Gastrocnemius medialis (tissue), 4 donors: ENCODE measurements around the gene CCDC85C. TPM values are rescaled to one million over a fixed set of nuclear protein-coding genes. Genes with fewer than 3 reads are reported as not detected.

Source experiments
- ATAC-seq, 2 donors: fragments of 150-250 bp; one replicate each; pipeline ENCODE4 v1.9.1; 2016
- DNase-seq, 2 donors: peaks; one replicate each; pipeline ENCODE4 v3.0.0-alpha.2; 2019
- H3K27ac ChIP-seq, 4 donors: fragments of 200-600 bp; sonication (generic); 1 replicate in 1 of 4; 2 replicates in 3 of 4; pipeline ENCODE4 v1.5.1; 2016 to 2018; ENCODE audit warnings: mild to moderate bottlenecking in 2 of 4, moderate library complexity in 1 of 4
- H3K27me3 ChIP-seq, 3 donors: fragments of 200-600 bp; sonication (generic) in 2 of 3; 1 replicate in 1 of 3; 2 replicates in 2 of 3; pipeline versions ENCODE4 v1.5.1 to v1.6.0; 2016 to 2019; ENCODE audit warnings: mild to moderate bottlenecking in 1 of 3, moderate library complexity in 1 of 3
- H3K36me3 ChIP-seq, 2 donors: fragments of 200-600 bp; sonication (generic) in 1 of 2; one replicate each; pipeline ENCODE4 v1.5.1; 2017 to 2018
- H3K4me1 ChIP-seq, 2 donors: fragments of 200-600 bp; sonication (generic) in 1 of 2; one replicate each; pipeline ENCODE4 v1.5.1; 2016 to 2017; ENCODE audit warnings: mild to moderate bottlenecking in 2 of 2
- H3K4me3 ChIP-seq, 4 donors: fragments of 200-600 bp; sonication (generic) in 3 of 4; 1 replicate in 1 of 4; 2 replicates in 3 of 4; pipeline ENCODE4 v1.5.1; 2016 to 2019; ENCODE audit warnings: mild to moderate bottlenecking in 2 of 4
- H3K9me3 ChIP-seq, 3 donors: fragments of 200-600 bp; sonication (generic) in 2 of 3; 1 replicate in 1 of 3; 2 replicates in 2 of 3; pipeline ENCODE4 v1.5.1; 2016 to 2019
- POLR2A ChIP-seq, 2 donors: fragments of 450-650 bp; IDR thresholded peaks; one replicate each; pipeline ENCODE4 v1.6.1; 2017; ENCODE audit warnings: antibody characterized with exemption in 2 of 2, mild to moderate bottlenecking in 2 of 2, moderate library complexity in 2 of 2
- in situ Hi-C, 4 donors: fragments of 200-750 bp; cut with MboI; loops; one replicate each; pipeline versions ENCODE4 v1.15.0 to v1.8.0; 2017; ENCODE audit warnings: low sequenced_read_pairs in 4 of 4
- intact Hi-C: fragments of 100-400 bp; cut with DNase I; formaldehyde crosslinking; loops from one replicate; pipeline ENCODE4 v1.15.1; 2023; ENCODE audit warnings: low total_unique reads
- total RNA-seq, 4 donors: library from RNA; depleted of rRNA; stranded (reverse); fragments of >200 nt; gene quantifications; one replicate each; pipeline versions ENCODE4 v1.1.0 to v1.2.3, GENCODE V29; 2016
- TF ChIP-seq, protein P1 (sequence below), 5 experiments: fragments of 450-650 bp in 3 of 5; fragments of 200-600 bp in 2 of 5; sonication (generic) in 2 of 5; IDR thresholded peaks in 4 of 5; conservative IDR thresholded peaks in 1 of 5; 1 replicate in 4 of 5; 2 replicates in 1 of 5; pipeline ENCODE4 v1.5.1; 2016 to 2019; ENCODE audit warnings: antibody characterized with exemption in 5 of 5, mild to moderate bottlenecking in 3 of 5, moderate library complexity in 3 of 5

Gene CCDC85C
- total RNA-seq, 4 donors from 2014 or later = 7.9 to 32.8 (median 15.4) TPM

GRCh38 chr14:99562856-99563748 is 40.9 kb downstream of the CCDC85C start:
- intact Hi-C loops = loop anchor here (1.0 to 2.0 kb wide), 2 partner anchors 42 to 65 kb away; partner anchors contain the start of gene CCDC85C
- in situ Hi-C loops = loop anchor here in 1 of 4 donors (10.0 kb wide), 1 partner anchor 52 kb away; no protein-coding TSS in a partner anchor
- TF ChIP-seq, protein P1, sequence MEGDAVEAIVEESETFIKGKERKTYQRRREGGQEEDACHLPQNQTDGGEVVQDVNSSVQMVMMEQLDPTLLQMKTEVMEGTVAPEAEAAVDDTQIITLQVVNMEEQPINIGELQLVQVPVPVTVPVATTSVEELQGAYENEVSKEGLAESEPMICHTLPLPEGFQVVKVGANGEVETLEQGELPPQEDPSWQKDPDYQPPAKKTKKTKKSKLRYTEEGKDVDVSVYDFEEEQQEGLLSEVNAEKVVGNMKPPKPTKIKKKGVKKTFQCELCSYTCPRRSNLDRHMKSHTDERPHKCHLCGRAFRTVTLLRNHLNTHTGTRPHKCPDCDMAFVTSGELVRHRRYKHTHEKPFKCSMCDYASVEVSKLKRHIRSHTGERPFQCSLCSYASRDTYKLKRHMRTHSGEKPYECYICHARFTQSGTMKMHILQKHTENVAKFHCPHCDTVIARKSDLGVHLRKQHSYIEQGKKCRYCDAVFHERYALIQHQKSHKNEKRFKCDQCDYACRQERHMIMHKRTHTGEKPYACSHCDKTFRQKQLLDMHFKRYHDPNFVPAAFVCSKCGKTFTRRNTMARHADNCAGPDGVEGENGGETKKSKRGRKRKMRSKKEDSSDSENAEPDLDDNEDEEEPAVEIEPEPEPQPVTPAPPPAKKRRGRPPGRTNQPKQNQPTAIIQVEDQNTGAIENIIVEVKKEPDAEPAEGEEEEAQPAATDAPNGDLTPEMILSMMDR (IDR thresholded peaks at IDR 0.05 in 4 of 5, conservative IDR thresholded peaks at IDR 0.05 in 1 of 5) = peak in 3 of 5 experiments; percentile 46 to 57 (median 48)
- TF ChIP-seq POLR2A (IDR thresholded peaks at IDR 0.05) = no peak
- Histone ChIP-seq H3K4me1 (peaks cover 21 to 32% of the 10 kb centered on the region in 2 donors), H3K27me3 (no peaks in the 10 kb centered on the region), H3K36me3 (no peaks in the 10 kb centered on the region), H3K4me3 (no peak overlapping the region), H3K9me3 (no peaks in the 10 kb centered on the region), H3K27ac (no peak overlapping the region)
- peak; percentile 43 to 66 for DNase-seq
- ATAC-seq = peak; percentile 67 to 73

- peaks cover 21 to 32% of the 10 kb centered on the region in 2 donors for H3K4me1 ChIP-seq
- no peaks in the 10 kb centered on the region for H3K9me3 ChIP-seq
- DNase-seq (no peak), ATAC-seq (no peak)
- H3K27ac ChIP-seq = no peak overlapping the region
- TF ChIP-seq POLR2A (IDR thresholded peaks at IDR 0.05) = no peak
- TF ChIP-seq, protein P1 (IDR thresholded peaks at IDR 0.05 in 4 of 5, conservative IDR thresholded peaks at IDR 0.05 in 1 of 5) = no peak
- in situ Hi-C loops (loop anchor here in 1 of 4 donors (10.0 kb wide), 1 partner anchor 53 kb away; no protein-coding TSS in a partner anchor), intact Hi-C loops (loop anchor here (2.0 kb wide), 1 partner anchor 43 kb away; the partner anchor contains the start of gene CCDC85C)
- no peak overlapping the region for H3K4me3 ChIP-seq
- no peaks in the 10 kb centered on the region for H3K27me3 ChIP-seq
- no peaks in the 10 kb centered on the region for H3K36me3 ChIP-seq
Observed at GRCh38 chr14:99561864-99562263, 42.1 kb downstream of the CCDC85C start.

DNA sequence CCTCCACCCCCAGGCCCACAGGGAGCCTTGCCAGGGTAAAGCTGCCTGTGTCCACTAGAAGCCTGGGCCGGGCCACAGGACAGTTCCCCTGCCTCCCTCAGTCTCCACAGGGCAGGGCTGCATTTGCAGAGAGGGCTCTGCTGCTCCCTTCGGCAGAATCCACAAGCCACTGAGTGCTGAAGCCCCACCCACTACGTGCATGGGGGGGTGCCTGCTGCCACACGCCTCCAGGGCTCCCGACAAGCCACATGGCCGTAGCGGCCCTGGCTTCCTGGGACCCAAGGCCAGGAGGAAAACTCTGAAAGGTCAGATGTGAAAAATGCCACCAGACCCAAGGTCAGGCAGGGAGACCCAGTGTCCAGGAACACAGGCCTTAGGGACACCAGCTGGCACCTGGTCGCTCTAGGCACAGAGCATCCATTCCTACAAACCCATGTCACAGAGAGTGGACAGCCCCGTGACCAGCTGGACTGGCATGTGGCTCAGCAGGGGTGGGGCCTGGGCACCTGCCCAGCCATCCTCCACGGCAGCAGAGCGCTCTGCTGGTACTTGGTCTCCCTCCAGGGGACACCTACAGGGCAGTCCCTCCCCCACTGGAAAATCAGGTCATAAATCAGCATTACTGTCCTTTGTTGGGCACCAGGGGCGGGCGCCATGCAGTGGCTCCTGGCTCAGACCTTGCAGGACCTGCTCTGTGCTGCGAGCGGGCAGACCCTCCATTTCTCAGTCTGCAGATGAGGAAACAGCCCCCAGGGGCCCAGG is 42.9 kb downstream of the CCDC85C start:
- Histone ChIP-seq H3K36me3 (no peaks in the 10 kb centered on the region), H3K27me3 (no peaks in the 10 kb centered on the region), H3K9me3 (no peaks in the 10 kb centered on the region), H3K27ac (no peak overlapping the region), H3K4me3 (no peak overlapping the region), H3K4me1 (peaks cover 21 to 32% of the 10 kb centered on the region in 2 donors)
- no peak for ATAC-seq
- in situ Hi-C loops (loop anchor here in 1 of 4 donors (10.0 kb wide), 1 partner anchor 54 kb away; no protein-coding TSS in a partner anchor), intact Hi-C loops (no loop called here)
- TF ChIP-seq POLR2A (IDR thresholded peaks at IDR 0.05) = no peak
- TF ChIP-seq, protein P1 (IDR thresholded peaks at IDR 0.05 in 4 of 5, conservative IDR thresholded peaks at IDR 0.05 in 1 of 5) = no peak
- no peak for DNase-seq

DNA sequence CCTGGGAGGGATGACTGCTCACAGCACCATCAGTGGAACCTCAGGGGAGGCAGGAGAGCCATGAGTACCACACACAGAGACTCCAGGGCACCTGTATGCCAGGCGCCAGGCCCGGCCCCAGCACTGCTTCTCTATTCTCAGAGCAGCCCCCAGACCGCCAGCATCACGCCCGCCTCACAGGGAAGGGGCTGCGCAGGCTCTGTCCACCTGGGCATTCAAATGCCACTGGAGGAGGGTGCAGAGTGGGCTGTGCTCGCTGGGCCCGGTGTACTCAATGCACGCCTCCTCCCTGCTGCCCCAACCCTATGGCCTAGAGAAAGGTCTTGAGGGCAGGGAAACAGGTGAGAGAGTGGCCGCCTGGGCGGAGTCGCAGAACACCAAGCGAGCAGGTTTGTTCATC is 43.6 kb downstream of the CCDC85C start:
- no peak for TF ChIP-seq POLR2A (IDR thresholded peaks at IDR 0.05)
- TF ChIP-seq, protein P1 (IDR thresholded peaks at IDR 0.05 in 4 of 5, conservative IDR thresholded peaks at IDR 0.05 in 1 of 5) = no peak
- no peaks in the 10 kb centered on the region for H3K27me3 ChIP-seq
- no peak for ATAC-seq
- no peak overlapping the region for H3K27ac ChIP-seq
- no peaks in the 10 kb centered on the region for H3K9me3 ChIP-seq
- no peaks in the 10 kb centered on the region for H3K36me3 ChIP-seq
- no peak overlapping the region for H3K4me3 ChIP-seq
- intact Hi-C loops = no loop called here
- in situ Hi-C loops = loop anchor here in 1 of 4 donors (10.0 kb wide), 1 partner anchor 54 kb away; no protein-coding TSS in a partner anchor
- no peak for DNase-seq
- peaks cover 21 to 30% of the 10 kb centered on the region in 2 donors for H3K4me1 ChIP-seq
